Measurements from ENCODE around the gene AMMECR1L.
"Not testable (repeated sequence)": the region's sequence is repeated elsewhere in the genome, so short reads cannot be mapped to it uniquely, and the experiment has no call there.

Gene AMMECR1L

DNA sequence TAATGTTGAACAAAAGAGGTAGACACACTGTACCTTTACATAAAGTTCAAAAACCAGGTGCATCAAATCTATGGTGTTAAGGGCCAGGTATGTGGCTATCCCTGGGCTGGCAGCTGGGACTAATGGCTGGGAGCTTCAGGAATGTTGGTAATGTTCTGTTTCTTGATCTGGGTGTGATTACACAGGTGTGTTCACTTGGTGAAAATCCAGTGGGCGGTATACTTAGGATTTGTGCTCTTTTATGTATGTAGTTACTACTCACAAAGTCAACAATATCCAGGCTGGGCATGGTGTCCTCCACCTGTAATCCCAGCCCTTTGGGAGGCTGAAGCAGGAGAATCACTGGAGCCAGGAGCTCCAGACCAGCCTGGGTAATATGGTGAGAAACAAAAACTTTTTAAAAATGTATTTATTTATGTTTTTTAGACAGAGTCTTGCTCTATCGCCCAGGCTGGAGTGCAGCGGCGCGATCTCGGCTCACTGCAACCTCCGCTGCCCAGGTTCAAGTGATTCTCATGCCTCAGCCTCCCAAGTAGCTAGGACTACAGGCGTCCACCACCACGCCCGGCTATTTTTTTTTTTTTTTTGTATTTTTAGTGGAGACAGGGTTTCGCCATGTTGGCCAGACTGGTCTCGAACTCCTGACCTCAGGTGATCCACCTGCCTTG is 22.1 kb upstream of the AMMECR1L start:
- not testable (repeated sequence) for H3K4me3 ChIP-seq (ENCODE audit: low read length in 2 of 2)

DNA sequence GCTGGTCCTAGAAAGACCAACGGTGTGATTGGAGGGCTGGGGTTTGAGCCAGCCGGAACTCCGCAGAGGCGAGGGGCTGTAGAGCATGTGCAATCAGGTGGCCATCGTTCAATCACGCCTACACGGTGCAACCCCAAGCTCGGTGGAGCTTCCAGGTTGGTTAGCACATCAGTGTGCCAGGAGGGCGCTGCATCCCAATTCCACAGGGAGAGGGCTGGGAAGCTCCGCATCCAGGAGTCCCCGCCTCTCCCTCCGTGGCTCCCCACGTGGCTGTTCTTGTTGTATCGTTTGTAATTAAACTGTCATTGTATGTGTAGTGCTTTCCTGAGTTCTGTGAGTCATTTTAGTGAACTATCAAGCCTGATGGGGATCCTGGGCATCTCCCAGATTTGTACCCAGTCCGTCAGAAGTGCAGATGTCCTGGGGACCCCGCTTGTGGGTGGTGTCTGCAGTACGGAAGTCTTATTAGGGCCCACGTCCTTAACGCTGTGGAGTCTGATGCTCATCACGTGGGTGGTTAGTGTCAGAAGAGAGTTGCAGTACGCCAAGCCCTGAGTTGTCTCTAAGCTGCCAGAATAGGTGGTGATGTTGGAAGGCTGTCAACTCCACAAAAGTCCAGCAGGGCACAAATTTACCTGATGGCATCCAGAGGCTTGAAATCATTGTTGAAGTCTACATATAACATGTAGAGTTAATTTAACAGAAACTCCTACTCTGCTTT is 20.6 kb upstream of the AMMECR1L start:
- Histone ChIP-seq H3K36me3 (ENCODE audit: control insufficient read depth in 2 of 2, insufficient read depth in 2 of 2, low read length in 2 of 2) (no peaks in the 10 kb centered on the region), H3K27me3 (ENCODE audit: control insufficient read depth in 1 of 2, insufficient read depth in 2 of 2, low read length in 2 of 2) (no peaks in the 10 kb centered on the region), H3K4me3 (ENCODE audit: low read length in 2 of 2) (no peak overlapping the region), H3K4me1 (ENCODE audit: control insufficient read depth, insufficient read depth, low read length) (peaks cover 5% of the 10 kb centered on the region), H3K27ac (ENCODE audit: low read length) (no peak overlapping the region), H3K9me3 (ENCODE audit: control insufficient read depth in 2 of 2, low read length in 2 of 2) (no peaks in the 10 kb centered on the region), H3K9ac (ENCODE audit: low read length in 2 of 2) (no peak overlapping the region)

More for the DNA sequence above, 22.1 kb upstream of the AMMECR1L start:
- not testable (repeated sequence) for H3K27ac ChIP-seq (ENCODE audit: low read length); H3K36me3 ChIP-seq (ENCODE audit: control insufficient read depth in 2 of 2, insufficient read depth in 2 of 2, low read length in 2 of 2); H3K27me3 ChIP-seq (ENCODE audit: control insufficient read depth in 1 of 2, insufficient read depth in 2 of 2, low read length in 2 of 2); H3K9me3 ChIP-seq (ENCODE audit: control insufficient read depth in 2 of 2, low read length in 2 of 2); H3K9ac ChIP-seq (ENCODE audit: low read length in 2 of 2); H3K4me1 ChIP-seq (ENCODE audit: control insufficient read depth, insufficient read depth, low read length)

DNA sequence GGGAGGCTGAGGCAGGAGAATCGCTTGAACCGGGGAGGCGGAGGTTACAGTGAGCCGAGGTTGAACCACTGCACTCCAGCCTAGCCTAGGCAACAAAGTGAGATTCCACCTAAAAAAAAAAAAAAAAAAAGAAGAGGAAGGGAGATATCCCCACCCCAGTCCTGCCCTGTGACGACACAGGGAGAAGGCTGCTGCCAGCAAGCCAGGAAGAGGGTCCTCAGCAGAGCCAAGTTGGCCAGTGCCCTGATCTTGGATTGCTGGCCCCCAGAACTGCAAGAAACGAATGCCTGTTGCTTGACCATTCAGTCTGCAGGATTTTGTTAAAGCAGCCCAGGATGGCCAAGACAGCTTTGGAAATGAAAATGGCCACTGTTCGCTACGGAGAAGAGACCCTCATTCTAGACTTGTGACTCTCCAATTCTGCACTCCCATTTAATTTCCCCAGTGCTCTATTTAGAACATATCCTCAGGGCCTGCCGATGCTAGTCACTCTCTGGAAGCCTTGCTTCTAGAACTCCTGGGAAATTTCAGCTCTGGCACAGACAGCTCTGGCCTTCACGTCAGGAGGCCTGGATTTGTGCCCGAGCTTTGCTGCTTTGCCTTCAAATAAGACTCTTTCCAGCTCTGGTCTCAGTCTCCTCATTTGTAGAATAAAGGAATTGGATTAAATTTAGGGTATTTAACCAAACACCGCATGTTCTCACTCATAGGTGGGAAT is 15.7 kb upstream of the AMMECR1L start:
- H3K27ac ChIP-seq (ENCODE audit: low read length): peak overlapping the region; percentile 86

DNA sequence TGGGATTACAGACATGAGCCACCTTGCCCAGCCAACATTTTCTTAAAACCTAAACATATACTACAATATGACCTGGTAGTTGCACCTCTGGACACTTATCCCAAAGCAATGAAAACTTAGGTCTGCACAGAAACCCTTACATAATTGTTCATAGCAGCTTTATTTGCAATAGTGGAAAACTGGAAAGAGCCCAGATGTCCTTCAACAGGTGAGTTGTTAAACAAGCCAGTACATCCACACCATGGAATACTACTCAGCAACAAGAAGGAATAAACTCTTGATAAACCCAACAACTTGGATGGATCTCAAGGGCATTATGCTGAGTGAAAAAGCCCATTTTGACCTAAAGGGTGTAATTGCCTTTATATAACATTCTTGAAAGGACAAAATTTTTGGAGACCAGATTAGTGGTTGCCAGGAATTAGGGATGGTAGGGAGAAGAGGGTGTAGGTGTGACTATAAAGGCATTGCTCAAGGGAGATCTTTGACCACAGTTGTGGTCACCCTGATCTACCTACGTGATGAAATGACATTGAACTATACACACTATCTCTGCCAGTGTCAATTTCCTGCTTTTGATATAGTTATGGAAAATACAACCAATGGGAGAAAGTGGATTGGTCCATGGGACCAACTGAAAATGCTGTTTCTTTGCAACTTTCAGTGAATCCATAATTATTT is 11.9 kb upstream of the AMMECR1L start:
- H3K4me1 ChIP-seq (ENCODE audit: control insufficient read depth, insufficient read depth, low read length): peaks cover 9% of the 10 kb centered on the region
- no peaks in the 10 kb centered on the region for H3K9me3 ChIP-seq (ENCODE audit: control insufficient read depth in 2 of 2, low read length in 2 of 2)
- no peak overlapping the region for H3K27ac ChIP-seq (ENCODE audit: low read length)
- no peaks in the 10 kb centered on the region for H3K36me3 ChIP-seq (ENCODE audit: control insufficient read depth in 2 of 2, insufficient read depth in 2 of 2, low read length in 2 of 2)
- no peaks in the 10 kb centered on the region for H3K27me3 ChIP-seq (ENCODE audit: control insufficient read depth in 1 of 2, insufficient read depth in 2 of 2, low read length in 2 of 2)
- H3K9ac ChIP-seq (ENCODE audit: low read length in 2 of 2): no peak overlapping the region
- H3K4me3 ChIP-seq (ENCODE audit: low read length in 2 of 2): no peak overlapping the region

More for the DNA sequence above, 15.7 kb upstream of the AMMECR1L start:
- H3K27me3 ChIP-seq (ENCODE audit: control insufficient read depth in 1 of 2, insufficient read depth in 2 of 2, low read length in 2 of 2): no peaks in the 10 kb centered on the region
- H3K4me3 ChIP-seq (ENCODE audit: low read length in 2 of 2): peak overlapping the region; percentile 36 to 63
- H3K9ac ChIP-seq (ENCODE audit: low read length in 2 of 2): peak overlapping the region; percentile 36 to 37
- peaks cover 9% of the 10 kb centered on the region for H3K4me1 ChIP-seq (ENCODE audit: control insufficient read depth, insufficient read depth, low read length)
- H3K9me3 ChIP-seq (ENCODE audit: control insufficient read depth in 2 of 2, low read length in 2 of 2): no peaks in the 10 kb centered on the region
- no peaks in the 10 kb centered on the region for H3K36me3 ChIP-seq (ENCODE audit: control insufficient read depth in 2 of 2, insufficient read depth in 2 of 2, low read length in 2 of 2)

DNA sequence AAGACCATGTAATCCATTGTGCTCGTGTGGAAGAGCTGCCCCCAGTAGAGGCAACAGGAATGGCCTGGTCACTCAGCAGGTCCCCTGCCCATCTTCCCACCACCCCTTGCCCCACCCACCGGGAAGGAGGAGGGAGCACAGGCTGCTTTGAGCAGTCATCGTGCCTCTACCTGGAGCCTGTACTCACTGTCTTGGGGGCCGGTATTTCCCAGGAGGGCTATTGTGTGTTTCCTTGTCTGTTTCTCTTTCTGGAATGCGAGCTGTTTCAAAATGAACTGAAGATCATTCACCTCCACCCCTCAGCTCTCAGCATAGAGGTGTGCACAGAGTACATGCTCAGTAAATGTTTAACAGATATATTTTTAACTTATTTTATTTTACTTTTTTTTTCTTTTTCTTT is 7.7 kb upstream of the AMMECR1L start:
- H3K36me3 ChIP-seq (ENCODE audit: control insufficient read depth in 2 of 2, insufficient read depth in 2 of 2, low read length in 2 of 2): no peaks in the 10 kb centered on the region
- no peaks in the 10 kb centered on the region for H3K9me3 ChIP-seq (ENCODE audit: control insufficient read depth in 2 of 2, low read length in 2 of 2)
- no peak overlapping the region for H3K9ac ChIP-seq (ENCODE audit: low read length in 2 of 2)
- H3K27ac ChIP-seq (ENCODE audit: low read length): no peak overlapping the region
- H3K4me1 ChIP-seq (ENCODE audit: control insufficient read depth, insufficient read depth, low read length): peaks cover 2% of the 10 kb centered on the region
- H3K27me3 ChIP-seq (ENCODE audit: control insufficient read depth in 1 of 2, insufficient read depth in 2 of 2, low read length in 2 of 2): no peaks in the 10 kb centered on the region
- H3K4me3 ChIP-seq (ENCODE audit: low read length in 2 of 2): no peak overlapping the region

DNA sequence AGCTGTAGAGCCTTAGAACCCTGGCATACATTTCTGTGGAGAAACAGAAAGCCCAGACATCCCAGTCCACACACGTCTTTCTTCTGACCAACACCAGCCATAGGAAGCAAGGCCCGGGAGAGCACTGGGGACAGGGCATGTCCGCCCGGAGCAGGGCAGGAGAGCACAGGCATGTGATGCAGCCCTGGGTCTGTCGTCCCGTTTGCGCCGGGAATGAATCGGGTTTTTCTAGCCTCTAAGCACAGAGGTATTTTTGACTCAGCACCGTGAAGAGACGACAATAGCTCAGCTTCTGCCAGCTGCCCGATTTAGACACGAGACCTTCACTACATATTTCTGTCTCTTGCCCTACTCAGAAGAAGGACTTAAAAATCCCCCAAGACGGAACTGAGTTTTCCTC is 7.3 kb upstream of the AMMECR1L start:
- H3K36me3 ChIP-seq (ENCODE audit: control insufficient read depth in 2 of 2, insufficient read depth in 2 of 2, low read length in 2 of 2): no peaks in the 10 kb centered on the region

DNA sequence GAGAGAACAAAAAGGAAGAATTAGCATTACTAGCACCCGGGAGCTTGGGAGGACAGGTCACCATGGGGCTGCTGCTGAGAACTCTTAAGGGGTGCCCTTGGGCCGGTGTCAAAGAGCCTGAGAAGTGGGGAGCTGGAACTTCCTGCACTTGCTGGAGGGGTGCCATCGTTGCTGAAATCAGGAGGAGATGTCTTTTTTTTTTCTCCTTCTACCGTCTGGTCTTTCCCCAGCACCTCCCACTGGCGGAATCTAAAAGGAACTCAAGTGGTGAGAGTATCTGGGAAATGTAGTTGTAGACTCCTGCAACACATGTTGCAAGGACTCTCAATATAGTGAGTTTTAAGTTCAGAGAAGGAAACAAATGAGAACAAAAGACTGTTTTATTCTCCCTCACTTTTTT is 6.1 kb upstream of the AMMECR1L start:
- H3K36me3 ChIP-seq (ENCODE audit: control insufficient read depth in 2 of 2, insufficient read depth in 2 of 2, low read length in 2 of 2): no peaks in the 10 kb centered on the region
- no peak overlapping the region for H3K9ac ChIP-seq (ENCODE audit: low read length in 2 of 2)
- H3K27me3 ChIP-seq (ENCODE audit: control insufficient read depth in 1 of 2, insufficient read depth in 2 of 2, low read length in 2 of 2): no peaks in the 10 kb centered on the region
- H3K9me3 ChIP-seq (ENCODE audit: control insufficient read depth in 2 of 2, low read length in 2 of 2): no peaks in the 10 kb centered on the region
- H3K27ac ChIP-seq (ENCODE audit: low read length): no peak overlapping the region
- no peak overlapping the region for H3K4me3 ChIP-seq (ENCODE audit: low read length in 2 of 2)
- peaks cover 6% of the 10 kb centered on the region for H3K4me1 ChIP-seq (ENCODE audit: control insufficient read depth, insufficient read depth, low read length)

More for the DNA sequence above, 7.3 kb upstream of the AMMECR1L start:
- H3K4me1 ChIP-seq (ENCODE audit: control insufficient read depth, insufficient read depth, low read length): peaks cover 5% of the 10 kb centered on the region
- H3K27ac ChIP-seq (ENCODE audit: low read length): no peak overlapping the region
- no peaks in the 10 kb centered on the region for H3K9me3 ChIP-seq (ENCODE audit: control insufficient read depth in 2 of 2, low read length in 2 of 2)
- no peaks in the 10 kb centered on the region for H3K27me3 ChIP-seq (ENCODE audit: control insufficient read depth in 1 of 2, insufficient read depth in 2 of 2, low read length in 2 of 2)
- H3K4me3 ChIP-seq (ENCODE audit: low read length in 2 of 2): no peak overlapping the region
- no peak overlapping the region for H3K9ac ChIP-seq (ENCODE audit: low read length in 2 of 2)

DNA sequence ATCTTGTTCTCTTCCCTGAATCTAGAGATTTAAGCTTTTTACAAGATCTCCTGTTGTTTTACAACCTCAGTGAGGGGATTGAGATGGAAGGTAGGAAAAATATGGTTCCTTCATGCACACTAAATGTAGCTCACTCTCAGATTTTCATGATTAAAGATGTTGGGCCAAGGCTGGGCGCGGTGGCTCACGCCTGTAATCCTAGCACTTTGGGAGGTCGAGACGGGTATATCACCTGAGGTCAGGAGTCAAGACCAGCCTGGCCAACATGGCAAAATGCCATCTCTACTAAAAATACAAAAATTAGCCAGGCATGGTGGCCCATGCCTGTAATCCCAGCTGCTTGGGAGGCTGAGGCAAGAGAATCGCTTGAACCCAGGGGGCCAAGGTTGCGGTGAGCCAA is 5.0 kb upstream of the AMMECR1L start:
- H3K4me3 ChIP-seq (ENCODE audit: low read length in 2 of 2); H3K36me3 ChIP-seq (ENCODE audit: control insufficient read depth in 2 of 2, insufficient read depth in 2 of 2, low read length in 2 of 2); H3K27me3 ChIP-seq (ENCODE audit: control insufficient read depth in 1 of 2, insufficient read depth in 2 of 2, low read length in 2 of 2); H3K9me3 ChIP-seq (ENCODE audit: control insufficient read depth in 2 of 2, low read length in 2 of 2); H3K9ac ChIP-seq (ENCODE audit: low read length in 2 of 2); H3K27ac ChIP-seq (ENCODE audit: low read length); H3K4me1 ChIP-seq (ENCODE audit: control insufficient read depth, insufficient read depth, low read length): not testable (repeated sequence)

DNA sequence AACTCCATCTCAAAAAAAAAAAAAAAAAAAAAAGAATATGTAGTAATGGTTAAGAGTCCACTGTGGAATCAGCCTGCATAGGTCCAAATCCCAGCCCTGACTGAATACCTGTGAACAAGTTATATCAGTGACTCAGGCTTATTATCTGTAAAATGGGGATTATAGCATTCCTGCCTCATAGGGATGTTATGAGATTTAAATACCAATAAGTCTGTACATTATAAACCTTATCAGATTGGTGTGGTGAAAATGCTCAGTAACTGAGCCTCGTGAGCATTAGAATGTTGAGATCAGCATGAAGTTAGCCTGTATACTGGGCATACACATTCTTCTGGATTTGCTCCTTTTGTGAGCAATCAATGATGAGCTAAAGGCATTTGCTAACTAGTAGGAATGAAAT is 3.0 kb upstream of the AMMECR1L start:
- Histone ChIP-seq H3K36me3 (ENCODE audit: control insufficient read depth in 2 of 2, insufficient read depth in 2 of 2, low read length in 2 of 2) (no peaks in the 10 kb centered on the region), H3K27me3 (ENCODE audit: control insufficient read depth in 1 of 2, insufficient read depth in 2 of 2, low read length in 2 of 2) (no peaks in the 10 kb centered on the region), H3K4me3 (ENCODE audit: low read length in 2 of 2) (no peak overlapping the region), H3K27ac (ENCODE audit: low read length) (peak overlapping the region; percentile 46), H3K4me1 (ENCODE audit: control insufficient read depth, insufficient read depth, low read length) (peaks cover 18% of the 10 kb centered on the region), H3K9ac (ENCODE audit: low read length in 2 of 2) (no peak overlapping the region), H3K9me3 (ENCODE audit: control insufficient read depth in 2 of 2, low read length in 2 of 2) (no peaks in the 10 kb centered on the region)

DNA sequence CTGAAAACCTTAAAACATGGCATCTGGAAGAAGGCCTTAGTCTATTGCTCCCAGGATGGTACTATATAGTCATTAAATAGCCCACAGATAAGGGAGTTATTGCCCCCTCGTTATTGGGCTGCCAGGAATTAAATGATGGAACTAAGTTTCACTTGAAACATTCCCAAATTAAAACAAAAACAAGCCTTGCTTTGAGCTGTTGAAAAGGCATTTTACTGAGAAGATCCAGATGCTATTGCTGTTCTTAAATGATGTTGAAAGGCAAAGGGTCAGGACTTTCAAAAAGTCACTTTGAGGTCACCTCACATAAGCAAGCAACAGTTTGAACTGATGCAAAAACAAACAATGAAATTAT is 2.0 kb upstream of the AMMECR1L start:
- Histone ChIP-seq H3K4me3 (ENCODE audit: low read length in 2 of 2) (peak overlapping the region in 1 of 2 donors; percentile 56), H3K27me3 (ENCODE audit: control insufficient read depth in 1 of 2, insufficient read depth in 2 of 2, low read length in 2 of 2) (no peaks in the 10 kb centered on the region), H3K9ac (ENCODE audit: low read length in 2 of 2) (no peak overlapping the region), H3K9me3 (ENCODE audit: control insufficient read depth in 2 of 2, low read length in 2 of 2) (no peaks in the 10 kb centered on the region), H3K4me1 (ENCODE audit: control insufficient read depth, insufficient read depth, low read length) (peaks cover 18% of the 10 kb centered on the region), H3K27ac (ENCODE audit: low read length) (peak overlapping the region; percentile 50), H3K36me3 (ENCODE audit: control insufficient read depth in 2 of 2, insufficient read depth in 2 of 2, low read length in 2 of 2) (no peaks in the 10 kb centered on the region)

Measured in stomach smooth muscle (tissue), 2 donors.